Activated CD4-positive, alpha-beta memory T cell treated with anti-CD3 and anti-CD28 coated beads for 36 hours (primary cell): ENCODE results near the gene TUBB1. TPM values are rescaled to one million over a fixed set of nuclear protein-coding genes. Genes with fewer than 3 reads are reported as not detected.
A peak's percentile ranks its signal among the peaks of the same experiment; 100 is the strongest.

ENCODE experiments used
- CTCF ChIA-PET: fragments of 350-600 bp; sonication (Branson Sonifier 250); formaldehyde crosslinking; loops from one replicate; lab custom pipeline; 2021; ENCODE audit warnings: antibody characterized with exemption, inconsistent platforms; lab: Charles Lee
- POLR2A ChIA-PET: fragments of 350-600 bp; sonication (Branson Sonifier 250); formaldehyde crosslinking; loops from one replicate; lab custom pipeline; 2021; ENCODE audit warnings: antibody characterized with exemption; lab: Charles Lee
- DNase-seq: peaks from one replicate; pipeline ENCODE4 v3.0.0-alpha.2; 2020
- H3K27ac Mint-ChIP-seq: one replicate; pipeline ENCODE4 v1.8.0; 2021; ENCODE audit warnings: mixed read lengths
- H3K27me3 Mint-ChIP-seq: one replicate; pipeline ENCODE4 v1.8.0; 2021; ENCODE audit warnings: mixed read lengths
- H3K36me3 Mint-ChIP-seq: one replicate; pipeline ENCODE4 v1.8.0; 2021; ENCODE audit warnings: mixed read lengths
- H3K4me1 Mint-ChIP-seq: one replicate; pipeline ENCODE4 v1.8.0; 2021; ENCODE audit warnings: low read depth, mixed read lengths
- H3K4me3 Mint-ChIP-seq: one replicate; pipeline ENCODE4 v1.8.0; 2021; ENCODE audit warnings: mild to moderate bottlenecking, mixed read lengths
- H3K9me3 Mint-ChIP-seq: one replicate; pipeline ENCODE4 v1.8.0; 2021; ENCODE audit warnings: mixed read lengths
- intact Hi-C: fragments of 100-400 bp; cut with micrococcal nuclease; formaldehyde crosslinking; loops from one replicate; pipeline ENCODE4 v1.15.1; 2023
- total RNA-seq, 2 experiments: library from RNA; stranded (reverse); gene quantifications; one replicate each; pipeline ENCODE4 v1.2.3, GENCODE V29; 2021

TUBB1 gene
- not detected for total RNA-seq

GRCh38 chr20:59019217-59019616, at the start of gene TUBB1:
Gene TUBB1 (plus strand): TSS chr20:59019429. CDS start chr20:59019523, 94 bp downstream.
- Mint-ChIP-seq H3K27me3 (no peaks in the 10 kb centered on the region), H3K36me3 (peaks cover 18% of the 10 kb centered on the region), H3K4me3 (no peak within 1 kb of the TSS), H3K4me1 (peaks cover 24% of the 10 kb centered on the region), H3K9me3 (no peaks in the 10 kb centered on the region), H3K27ac (no peak within 1 kb of the TSS)
- CTCF ChIA-PET: no interaction called here
- intact Hi-C loops: no loop called here
- POLR2A ChIA-PET: interaction anchor here (0.6 kb wide), 1 partner anchor 545 kb away, joined by 3 read pairs; no protein-coding TSS in a partner anchor
- DNase-seq: no peak

GRCh38 chr20:58969439-58969838, 49.8 kb upstream of the TUBB1 start:
- H3K36me3 Mint-ChIP-seq: no peaks in the 10 kb centered on the region
- intact Hi-C loops: no loop called here
- ChIA-PET POLR2A (no interaction called here), CTCF (no interaction called here)
- H3K27ac Mint-ChIP-seq: no peak overlapping the region
- DNase-seq: no peak
- no peaks in the 10 kb centered on the region for H3K4me1 Mint-ChIP-seq
- H3K4me3 Mint-ChIP-seq: no peak overlapping the region
- peaks cover 4% of the 10 kb centered on the region for H3K9me3 Mint-ChIP-seq
- H3K27me3 Mint-ChIP-seq: no peaks in the 10 kb centered on the region

- H3K27ac Mint-ChIP-seq: no peak overlapping the region
- no peaks in the 10 kb centered on the region for H3K27me3 Mint-ChIP-seq
- intact Hi-C loops: no loop called here
- DNase-seq: no peak
- CTCF ChIA-PET: no interaction called here
- H3K4me1 Mint-ChIP-seq: no peaks in the 10 kb centered on the region
- H3K4me3 Mint-ChIP-seq: no peak overlapping the region
- peaks cover 5% of the 10 kb centered on the region for H3K9me3 Mint-ChIP-seq
- H3K36me3 Mint-ChIP-seq: no peaks in the 10 kb centered on the region
- POLR2A ChIA-PET: no interaction called here
These were observed 49.1 kb upstream of the TUBB1 start for GRCh38 chr20:58970146-58970545.

- no peaks in the 10 kb centered on the region for H3K27me3 Mint-ChIP-seq
- no peaks in the 10 kb centered on the region for H3K36me3 Mint-ChIP-seq
- H3K4me1 Mint-ChIP-seq: no peaks in the 10 kb centered on the region
- intact Hi-C loops: no loop called here
- H3K9me3 Mint-ChIP-seq: peaks cover 18% of the 10 kb centered on the region
- no peak for DNase-seq
- no peak overlapping the region for H3K4me3 Mint-ChIP-seq
- no peak overlapping the region for H3K27ac Mint-ChIP-seq
- POLR2A ChIA-PET: no interaction called here
- CTCF ChIA-PET: interaction anchor here (0.7 kb wide), 1 partner anchor 117 kb away, joined by 3 read pairs; no protein-coding TSS in a partner anchor
These were observed 47.8 kb upstream of the TUBB1 start for GRCh38 chr20:58971429-58971828.

GRCh38 chr20:58973179-58973578, 46.0 kb upstream of the TUBB1 start:
- Mint-ChIP-seq H3K27ac (no peak overlapping the region), H3K36me3 (no peaks in the 10 kb centered on the region), H3K4me3 (no peak overlapping the region), H3K9me3 (peaks cover 20% of the 10 kb centered on the region), H3K27me3 (no peaks in the 10 kb centered on the region), H3K4me1 (no peaks in the 10 kb centered on the region)
- ChIA-PET POLR2A (no interaction called here), CTCF (no interaction called here)
- intact Hi-C loops: no loop called here
- no peak for DNase-seq

GRCh38 chr20:58973866-58974265, 45.4 kb upstream of the TUBB1 start:
- DNase-seq: no peak
- intact Hi-C loops: no loop called here
- POLR2A ChIA-PET: no interaction called here
- H3K27me3 Mint-ChIP-seq: no peaks in the 10 kb centered on the region
- H3K4me1 Mint-ChIP-seq: no peaks in the 10 kb centered on the region
- H3K9me3 Mint-ChIP-seq: peaks cover 20% of the 10 kb centered on the region
- H3K4me3 Mint-ChIP-seq: no peak overlapping the region
- CTCF ChIA-PET: no interaction called here
- no peak overlapping the region for H3K27ac Mint-ChIP-seq
- H3K36me3 Mint-ChIP-seq: no peaks in the 10 kb centered on the region

GRCh38 chr20:58975353-58975752, 43.9 kb upstream of the TUBB1 start:
- Mint-ChIP-seq H3K27me3 (no peaks in the 10 kb centered on the region), H3K4me3 (no peak overlapping the region), H3K36me3 (no peaks in the 10 kb centered on the region), H3K9me3 (peaks cover 16% of the 10 kb centered on the region), H3K4me1 (no peaks in the 10 kb centered on the region), H3K27ac (no peak overlapping the region)
- ChIA-PET POLR2A (no interaction called here), CTCF (no interaction called here)
- DNase-seq: no peak
- intact Hi-C loops: no loop called here

GRCh38 chr20:58976061-58976730, 43.0 kb upstream of the TUBB1 start:
- POLR2A ChIA-PET: no interaction called here
- no peak for DNase-seq
- CTCF ChIA-PET: interaction anchor here (0.7 kb wide), 1 partner anchor 8 kb away, joined by 3 read pairs; no protein-coding TSS in a partner anchor
- Mint-ChIP-seq H3K27ac (no peak overlapping the region), H3K36me3 (no peaks in the 10 kb centered on the region), H3K27me3 (no peaks in the 10 kb centered on the region), H3K4me3 (no peak overlapping the region), H3K4me1 (no peaks in the 10 kb centered on the region), H3K9me3 (peaks cover 16% of the 10 kb centered on the region)
- intact Hi-C loops: no loop called here

GRCh38 chr20:58978351-58979190, 40.7 kb upstream of the TUBB1 start:
- Mint-ChIP-seq H3K4me1 (peaks cover 14% of the 10 kb centered on the region), H3K4me3 (no peak overlapping the region), H3K27ac (no peak overlapping the region), H3K36me3 (peaks cover 2% of the 10 kb centered on the region), H3K9me3 (peaks cover 16% of the 10 kb centered on the region), H3K27me3 (no peaks in the 10 kb centered on the region)
- ChIA-PET POLR2A (no interaction called here), CTCF (interaction anchor here (1.0 to 1.2 kb wide), 3 partner anchors 111 to 244 kb away, joined by 3 to 4 read pairs (median 3); no protein-coding TSS in a partner anchor)
- no peak for DNase-seq
- intact Hi-C loops: no loop called here

GRCh38 chr20:58980711-58981627, 38.3 kb upstream of the TUBB1 start, which contains the start of gene NELFCD:
Gene NELFCD (plus strand): TSS chr20:58981256. CDS start chr20:58981310, 54 bp downstream.
- POLR2A ChIA-PET: interaction anchor here (0.7 to 2.4 kb wide), 6 partner anchors 51 to 330 kb away, joined by 3 to 5 read pairs (median 4); partner anchors contain the start of genes ATP5F1E, PRELID3B and STX16
- intact Hi-C loops: loop anchor here (2.0 to 5.0 kb wide), 4 partner anchors 62 to 329 kb away; partner anchors contain the start of genes PRELID3B and STX16

More at GRCh38 chr20:58980711-58981627, 38.3 kb upstream of the TUBB1 start, which contains the start of gene NELFCD:
- Mint-ChIP-seq H3K27ac (peak within 1 kb of the TSS; percentile 88), H3K4me1 (peaks cover 34% of the 10 kb centered on the region), H3K27me3 (no peaks in the 10 kb centered on the region), H3K4me3 (peak within 1 kb of the TSS; percentile 91), H3K36me3 (peaks cover 2% of the 10 kb centered on the region), H3K9me3 (peaks cover 7% of the 10 kb centered on the region)
- CTCF ChIA-PET: interaction anchor here (0.6 to 2.0 kb wide), 3 partner anchors 25 to 330 kb away, joined by 3 to 9 read pairs (median 3); partner anchors contain the start of gene STX16
- DNase-seq: peak; percentile 92
